Stomach (tissue), 4 donors: ENCODE data around the gene NCOA4.

Experiments used
- CTCF ChIP-seq, 7 experiments: fragments of 450-650 bp in 4 of 7; fragments of 200-600 bp in 3 of 7; sonication (generic) in 3 of 7; IDR thresholded peaks; one replicate each; pipeline ENCODE4 v1.5.1; 2016 to 2019; ENCODE audit warnings: antibody characterized with exemption in 7 of 7, control low read depth in 2 of 7, mild to moderate bottlenecking in 1 of 7
- POLR2A ChIP-seq, 4 donors: fragments of 450-650 bp; IDR thresholded peaks; one replicate each; pipeline ENCODE4 v1.6.1; 2016; ENCODE audit warnings: antibody characterized with exemption in 4 of 4, control low read depth in 2 of 4, mild to moderate bottlenecking in 1 of 4, moderate library complexity in 1 of 4

- TF ChIP-seq CTCF (IDR thresholded peaks at IDR 0.05) (no peak), POLR2A (IDR thresholded peaks at IDR 0.05) (no peak)
Measured at GRCh38 chr10:46002916-46003693, 27.3 kb downstream of the NCOA4 start.
